Left hindlimb (tissue), 1 donor: Measurements from ENCODE around the gene ACTMAP.
"Not testable (repeated sequence)": the region's sequence is repeated elsewhere in the genome, so short reads cannot be mapped to it uniquely, and the experiment has no call there.

Experiments
- DNase-seq: peaks from one replicate; pipeline ENCODE4 v3.0.0-alpha.2; 2018

ACTMAP gene

DNA sequence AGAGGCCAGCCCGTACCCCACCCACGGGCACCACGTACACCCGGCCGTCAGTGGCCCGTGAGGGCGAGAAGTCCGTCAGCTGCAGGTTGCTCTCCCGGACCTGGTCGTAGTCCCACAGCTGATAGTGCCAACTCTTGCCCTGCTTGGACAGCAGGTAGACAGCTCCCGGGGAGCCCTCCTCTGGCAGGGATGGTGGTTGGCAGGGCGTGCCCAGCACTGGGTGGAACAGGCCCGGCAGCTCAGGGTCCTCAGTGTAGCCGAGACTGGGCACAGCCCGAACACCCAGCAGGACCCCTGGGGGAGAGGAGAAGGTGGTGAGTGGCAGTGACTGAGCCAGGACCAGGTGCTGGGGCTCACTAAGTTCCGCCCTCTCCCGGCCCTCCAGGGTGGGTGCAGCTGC is 7.8 kb downstream of the ACTMAP start:
- DNase-seq, result no peak

GRCh38 chr19:40741527-40742390 is 8.5 kb downstream of the ACTMAP start:
- DNase-seq, result no peak

DNA sequence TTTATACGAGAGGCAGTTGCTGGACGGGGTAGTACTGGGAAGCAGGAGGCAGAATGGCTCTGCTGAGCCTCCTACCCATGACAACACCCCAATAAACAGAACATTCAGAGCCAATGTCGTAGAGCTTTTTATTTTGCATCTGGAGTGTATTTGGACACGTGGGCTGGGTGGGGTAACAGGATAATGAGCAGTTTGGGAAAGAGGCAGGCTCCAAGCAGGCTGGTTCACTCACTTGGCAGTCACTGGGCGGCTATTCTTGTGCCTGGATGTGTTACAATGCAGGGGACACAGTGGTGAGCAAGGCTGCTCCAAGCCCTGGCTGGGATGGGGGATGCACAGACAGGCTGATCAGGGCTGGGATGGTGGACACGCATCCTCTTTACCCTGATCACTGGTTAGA is 9.5 kb downstream of the ACTMAP start:
- DNase-seq, result peak; percentile 83

- DNase-seq, result no peak
These were observed 10.2 kb downstream of the ACTMAP start for GRCh38 chr19:40739871-40740703.

DNA sequence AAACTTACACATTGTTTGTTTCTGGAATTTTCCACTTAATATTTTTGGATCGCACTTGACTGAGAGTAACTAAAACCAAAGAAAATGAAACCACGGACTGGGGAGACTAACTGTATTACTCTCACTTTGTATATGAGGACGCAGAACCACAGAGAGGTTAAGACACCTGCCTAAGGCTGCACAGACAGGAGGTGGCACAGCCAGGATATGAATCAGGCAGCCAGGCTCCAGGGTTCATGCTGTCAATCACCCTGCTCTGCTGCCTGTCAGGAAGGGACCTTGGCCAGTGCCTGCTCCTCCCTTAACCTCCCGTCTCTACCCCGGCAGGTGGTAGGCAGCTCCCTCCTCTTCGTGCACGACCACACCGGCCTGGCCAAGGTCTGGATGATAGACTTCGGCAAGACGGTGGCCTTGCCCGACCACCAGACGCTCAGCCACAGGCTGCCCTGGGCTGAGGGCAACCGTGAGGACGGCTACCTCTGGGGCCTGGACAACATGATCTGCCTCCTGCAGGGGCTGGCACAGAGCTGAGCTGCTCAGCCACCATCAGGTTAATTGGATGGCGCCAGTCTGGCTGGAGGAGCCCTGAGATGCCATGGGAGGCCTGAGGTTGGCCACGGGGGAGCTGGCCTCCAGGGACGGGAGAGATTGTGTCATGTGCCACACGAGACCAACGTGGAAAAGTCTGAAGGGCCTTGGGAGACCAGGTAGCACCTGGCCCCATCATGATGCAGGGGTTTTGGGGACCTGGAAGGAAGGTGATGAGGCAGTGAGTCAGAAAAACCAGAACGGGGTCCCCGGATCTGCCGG is 11.0 kb downstream of the ACTMAP start:
- DNase-seq, result no peak

- no peak for DNase-seq
These were observed 13.1 kb downstream of the ACTMAP start for GRCh38 chr19:40737102-40737644.

DNA sequence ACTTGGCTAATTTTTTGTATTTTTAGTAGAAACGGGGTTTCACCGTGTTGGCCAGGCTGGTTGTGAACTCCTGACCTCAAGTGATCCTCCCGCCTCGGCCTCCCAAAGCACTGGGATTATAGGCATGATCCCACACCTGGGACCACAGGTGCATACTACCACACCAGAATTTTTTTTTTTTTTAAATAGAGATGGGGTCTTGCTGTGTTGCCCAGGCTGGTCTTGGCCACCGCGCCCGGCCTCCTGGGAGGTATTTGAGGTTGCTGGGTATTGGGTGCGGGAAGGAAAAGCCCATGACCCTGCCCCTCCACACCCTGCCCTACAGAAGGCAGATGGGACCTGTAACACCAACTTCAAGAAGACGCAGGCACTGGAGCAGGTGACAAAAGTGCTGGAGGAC is 13.6 kb downstream of the ACTMAP start:
- DNase-seq, result no peak

DNA sequence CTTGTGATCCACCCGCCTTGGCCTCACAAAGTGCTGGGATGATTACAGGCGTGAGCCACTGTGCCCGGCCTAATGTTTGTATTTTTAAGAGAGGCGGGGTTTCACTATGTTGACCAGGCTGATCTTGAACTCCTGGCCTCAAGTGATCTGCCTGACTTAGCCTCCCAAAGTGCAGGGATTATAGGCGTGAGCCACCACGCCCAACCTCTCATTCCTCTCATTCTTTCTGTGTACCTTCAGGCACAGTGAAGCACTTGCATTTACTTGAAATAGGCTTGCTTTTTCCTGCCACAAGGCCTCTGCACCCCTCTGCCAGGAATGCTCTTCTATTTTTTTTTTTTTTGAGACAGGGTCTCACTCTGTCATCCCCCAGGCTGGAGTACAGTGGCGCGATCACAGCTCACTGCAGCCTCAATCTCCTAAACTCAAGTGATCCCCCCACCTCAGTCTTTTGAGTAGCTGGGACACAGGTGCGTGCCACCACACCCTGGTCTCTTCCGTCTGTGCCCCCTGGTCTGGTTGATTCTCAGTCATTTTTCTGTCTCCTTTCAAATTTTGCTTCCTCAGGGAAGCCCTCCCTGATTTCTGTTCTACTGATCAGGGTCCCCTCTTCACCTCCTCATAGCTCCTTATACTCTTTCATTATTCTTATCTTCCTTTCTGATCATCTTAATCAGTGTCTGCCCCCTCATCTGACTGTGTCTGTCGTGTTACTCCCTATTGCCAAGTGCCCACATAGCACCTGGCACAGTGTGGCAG is 15.1 kb downstream of the ACTMAP start:
- no peak for DNase-seq

GRCh38 chr19:40733149-40733548 is 17.1 kb downstream of the ACTMAP start:
- DNase-seq, result no peak

GRCh38 chr19:40732304-40732703 is 18.0 kb downstream of the ACTMAP start:
- not testable (repeated sequence) for DNase-seq

DNA sequence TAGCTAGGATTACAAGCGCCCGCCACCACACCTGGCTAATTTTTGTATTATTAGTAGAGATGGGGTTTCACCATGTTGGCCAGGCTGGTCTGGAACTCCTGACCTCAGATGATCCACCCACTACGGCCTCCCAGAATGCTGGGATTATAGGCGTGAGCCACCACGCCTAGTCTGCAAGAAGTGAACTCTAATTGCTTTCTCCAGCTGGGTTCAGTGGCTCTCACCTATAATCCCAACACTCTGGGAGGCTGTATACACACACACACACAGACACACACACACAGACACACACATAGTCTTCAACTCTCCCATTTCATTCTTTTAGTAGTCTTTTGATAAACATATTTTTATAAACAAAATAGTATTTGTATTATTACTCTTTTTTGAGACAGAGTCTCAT is 20.2 kb downstream of the ACTMAP start:
- not testable (repeated sequence) for DNase-seq

DNA sequence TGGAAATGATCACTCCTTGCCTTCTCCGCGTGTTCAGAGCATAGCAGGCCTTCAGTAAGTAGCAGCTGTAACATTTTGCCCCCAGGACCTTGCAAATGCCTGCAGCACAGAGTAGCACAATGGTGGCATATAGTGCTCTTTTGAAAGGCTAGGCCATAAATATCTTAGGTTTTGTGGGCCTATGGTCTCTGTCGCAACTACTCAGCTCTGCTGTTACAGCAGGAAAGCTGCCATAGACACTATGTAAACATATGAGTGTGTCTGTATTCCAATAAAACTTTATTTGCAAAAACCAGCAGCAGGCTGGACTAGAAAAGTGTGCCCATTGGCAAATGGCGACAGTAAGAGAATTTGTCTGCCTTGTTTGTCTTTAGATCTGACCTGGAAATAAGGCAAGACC is 24.0 kb downstream of the ACTMAP start:
- DNase-seq, result no peak

DNA sequence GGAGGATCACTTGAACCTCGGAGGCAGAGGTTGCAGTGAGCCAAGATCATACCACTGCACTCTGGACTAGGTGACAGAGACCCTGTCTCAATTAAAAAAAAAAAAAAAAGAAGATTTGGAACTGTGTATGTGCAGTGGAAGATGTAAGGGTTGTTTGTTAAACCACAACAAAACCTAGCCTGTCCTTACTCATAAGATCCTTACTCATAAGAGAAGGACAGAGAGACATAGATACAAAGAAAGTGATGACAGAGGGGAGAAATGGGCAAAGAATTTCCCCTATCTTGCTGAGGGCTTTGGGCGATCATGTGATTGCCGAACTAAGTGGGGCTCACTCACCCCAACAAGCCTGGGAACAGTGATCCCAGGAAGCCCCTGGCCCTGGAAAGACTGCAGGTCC is 25.4 kb downstream of the ACTMAP start:
- no peak for DNase-seq

DNA sequence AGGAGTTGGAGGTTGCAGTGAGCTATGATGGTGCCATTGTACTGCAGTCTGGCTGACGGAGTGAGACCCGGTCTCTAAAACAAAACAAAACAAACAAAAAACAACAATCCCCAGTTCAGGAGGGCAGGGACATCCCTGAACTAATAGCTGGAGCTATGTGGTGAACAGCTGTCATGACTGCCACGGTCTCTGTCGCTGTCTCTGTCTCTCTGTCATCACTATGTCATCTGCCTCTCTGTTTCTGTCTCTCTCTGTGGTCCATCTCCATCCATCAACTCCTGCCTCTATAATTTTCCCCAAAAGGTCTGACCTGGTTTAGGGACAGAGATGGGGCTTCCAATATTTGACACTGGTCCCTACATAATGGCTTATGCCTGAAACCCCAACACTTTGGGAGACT is 26.0 kb downstream of the ACTMAP start:
- DNase-seq, result no peak

GRCh38 chr19:40723661-40724254 is 26.5 kb downstream of the ACTMAP start:
- DNase-seq, result no peak

DNA sequence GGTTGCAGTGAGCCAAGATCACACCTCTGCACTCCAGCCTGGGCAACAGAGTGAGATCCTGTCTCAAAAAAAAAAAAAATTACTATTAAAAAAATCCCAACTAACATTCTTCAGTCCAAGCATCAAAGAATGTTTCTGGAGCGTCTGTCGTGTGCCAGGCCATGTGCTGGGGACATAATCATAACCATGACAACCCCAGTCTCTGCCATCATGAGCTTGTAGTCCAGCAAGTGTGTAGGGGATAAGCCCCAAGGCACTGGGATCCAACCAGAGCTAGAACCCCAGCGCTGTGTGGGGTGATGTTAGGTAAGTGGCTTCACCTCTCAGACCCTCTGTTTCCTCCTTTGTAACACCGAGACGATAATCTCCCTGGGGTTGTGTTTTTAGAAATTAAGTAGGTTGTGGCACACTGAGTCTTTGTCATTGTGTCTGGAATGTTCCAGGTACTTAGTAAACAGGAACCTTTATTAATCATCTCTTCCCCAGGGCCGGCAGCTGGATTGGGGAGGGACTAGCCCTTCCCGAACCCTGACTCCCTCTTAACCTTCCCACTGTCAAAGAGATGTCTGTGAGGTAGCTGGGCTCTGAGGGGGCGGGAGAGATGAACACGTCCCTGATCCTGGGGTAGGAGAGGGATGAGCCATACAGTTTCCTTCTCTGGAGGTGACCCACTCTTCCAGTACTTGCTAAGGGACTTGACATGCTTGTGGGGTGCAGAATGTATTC is 28.2 kb downstream of the ACTMAP start:
- DNase-seq, result no peak

GRCh38 chr19:40721140-40721486 is 29.2 kb downstream of the ACTMAP start:
- no peak for DNase-seq

- no peak for DNase-seq
These were observed 30.8 kb downstream of the ACTMAP start for GRCh38 chr19:40719414-40719894.

DNA sequence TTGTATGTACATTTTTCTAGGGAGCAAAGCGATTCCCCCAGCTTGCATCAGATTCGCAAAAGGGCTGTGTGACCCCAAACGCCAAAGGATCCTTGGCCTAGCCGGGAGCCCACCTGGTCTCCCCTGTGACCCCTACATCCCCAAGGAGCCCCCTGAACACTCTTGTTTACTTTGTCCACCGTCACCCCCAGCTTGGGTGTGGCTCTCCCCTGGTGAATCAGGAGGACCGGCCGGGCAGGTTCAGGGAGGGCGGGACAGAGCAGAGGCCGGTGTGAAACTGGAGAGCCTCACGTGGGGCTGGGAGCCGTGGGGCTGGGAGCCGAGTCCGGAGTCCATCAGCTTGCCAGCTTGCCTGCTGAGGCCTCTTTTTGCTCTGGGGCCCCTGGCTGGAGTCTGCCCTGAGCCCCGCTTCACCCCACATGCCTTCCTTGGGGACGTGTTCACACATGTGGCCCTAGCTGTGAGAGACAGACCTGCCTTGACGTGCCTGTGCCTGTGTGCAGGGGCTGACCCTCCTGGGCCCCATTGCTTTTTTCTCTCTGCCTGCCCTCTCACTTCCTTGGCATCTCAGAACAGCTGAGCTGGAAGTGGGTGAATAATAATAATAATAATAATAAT is 31.4 kb downstream of the ACTMAP start:
- peak; percentile 55 for DNase-seq
